HEK293 (cell line): ENCODE data around the gene KIF13A.

Experiments used
- CTCF ChIA-PET: fragments of 350-600 bp; formaldehyde crosslinking; extraction: SDS; loops from one replicate; lab custom pipeline; 2021; ENCODE audit warnings: antibody characterized with exemption; lab: Yijun Ruan, JAX
- POLR2A ChIA-PET: fragments of 300-600 bp; formaldehyde crosslinking; extraction: SDS; loops from one replicate; lab custom pipeline; 2020; ENCODE audit warnings: antibody characterized with exemption, inconsistent platforms; lab: Yijun Ruan, JAX
- H3K27ac ChIP-seq: fragments of 200-500 bp; sonication (Bioruptor generic); 2 replicates; pipeline ENCODE4 v1.5.1; 2014; ENCODE audit warnings: low read depth, low read length, control low read depth, inconsistent platforms; ENCODE audit errors: extremely low read depth
- H3K36me3 ChIP-seq, 2 experiments: fragments of 200-500 bp in 1 of 2; sonication (Bioruptor generic) in 1 of 2; 1 replicate in 1 of 2; 2 replicates in 1 of 2; pipeline ENCODE4 v1.5.1; 2014 to 2017; ENCODE audit warnings: inconsistent platforms in 2 of 2, low read length in 2 of 2; ENCODE audit not compliant: control insufficient read depth in 2 of 2, insufficient read depth in 1 of 2
- H3K4me1 ChIP-seq: fragments of 200-500 bp; sonication (Bioruptor generic); 2 replicates; pipeline ENCODE4 v1.5.1; 2014; ENCODE audit warnings: mild to moderate bottlenecking, low read length, inconsistent platforms; ENCODE audit not compliant: control insufficient read depth, insufficient read depth
- H3K4me3 ChIP-seq: 2 replicates; pipeline ENCODE4 v1.5.1; 2011; ENCODE audit warnings: low read depth, mild to moderate bottlenecking, control low read depth, low read length, moderate library complexity
- H3K9me3 ChIP-seq: fragments of 200-500 bp; sonication (Bioruptor generic); 2 replicates; pipeline ENCODE4 v1.5.1; 2014; ENCODE audit warnings: low read depth, low read length, inconsistent platforms; ENCODE audit not compliant: control insufficient read depth, insufficient read depth
- HOXD13 ChIP-seq: sonication (generic); formaldehyde crosslinking; IDR thresholded peaks from 2 replicates; pipeline ENCODE4 v1.8.0; 2022; ENCODE audit warnings: missing genetic modification reagents, borderline replicate concordance
- KLF8 ChIP-seq: fragments of 450-650 bp; formaldehyde crosslinking; IDR thresholded peaks from 2 replicates; pipeline ENCODE4 v1.5.1; 2016; ENCODE audit warnings: missing biosample characterization, missing genetic modification characterization
- PRDM6 ChIP-seq: fragments of 450-650 bp; formaldehyde crosslinking; IDR thresholded peaks from 2 replicates; pipeline ENCODE4 v1.5.1; 2017; ENCODE audit warnings: missing biosample characterization, missing genetic modification characterization
- RBAK ChIP-seq: fragments of 450-650 bp; formaldehyde crosslinking; IDR thresholded peaks from 2 replicates; pipeline ENCODE4 v1.5.1; 2016; ENCODE audit warnings: missing biosample characterization, missing genetic modification characterization
- TCF7L2 ChIP-seq: IDR thresholded peaks from 2 replicates; pipeline ENCODE4 v1.6.1; 2011; ENCODE audit warnings: low read depth, mild to moderate bottlenecking, inconsistent platforms, low read length, moderate library complexity, borderline replicate concordance
- YY2 ChIP-seq: fragments of 450-650 bp; formaldehyde crosslinking; IDR thresholded peaks from 2 replicates; pipeline ENCODE4 v1.5.1; 2016; ENCODE audit warnings: missing biosample characterization, missing genetic modification characterization
- ZFP41 ChIP-seq: fragments of 450-650 bp; formaldehyde crosslinking; IDR thresholded peaks from 2 replicates; pipeline ENCODE4 v1.5.1; 2016; ENCODE audit warnings: missing biosample characterization, missing genetic modification characterization, borderline replicate concordance
- ZNF404 ChIP-seq: fragments of 450-650 bp; formaldehyde crosslinking; IDR thresholded peaks from 2 replicates; pipeline ENCODE4 v1.5.1; 2017; ENCODE audit warnings: missing biosample characterization, missing genetic modification characterization
- ZNF549 ChIP-seq: fragments of 450-650 bp; IDR thresholded peaks from 2 replicates; pipeline ENCODE4 v1.5.1; 2018; ENCODE audit warnings: missing biosample characterization, missing genetic modification characterization, mild to moderate bottlenecking, inconsistent platforms, moderate library complexity
- ZNF561 ChIP-seq: fragments of 450-650 bp; IDR thresholded peaks from 2 replicates; pipeline ENCODE4 v1.5.1; 2018; ENCODE audit warnings: missing biosample characterization, missing genetic modification characterization, borderline replicate concordance
- ZNF664 ChIP-seq: fragments of 450-650 bp; formaldehyde crosslinking; IDR thresholded peaks from 2 replicates; pipeline ENCODE4 v1.5.1; 2016; ENCODE audit warnings: missing biosample characterization, missing genetic modification characterization
- ZNF692 ChIP-seq: fragments of 450-650 bp; formaldehyde crosslinking; IDR thresholded peaks from 2 replicates; pipeline ENCODE4 v1.5.1; 2016; ENCODE audit warnings: missing biosample characterization, missing genetic modification characterization
- ZNF76 ChIP-seq: fragments of 450-650 bp; formaldehyde crosslinking; IDR thresholded peaks from 2 replicates; pipeline ENCODE4; 2016; ENCODE audit warnings: low read depth, missing biosample characterization, missing genetic modification characterization, borderline replicate concordance
- ZNF785 ChIP-seq: fragments of 450-650 bp; formaldehyde crosslinking; IDR thresholded peaks from 2 replicates; pipeline ENCODE4 v1.5.1; 2016; ENCODE audit warnings: missing biosample characterization, missing genetic modification characterization
- ZNF791 ChIP-seq: fragments of 450-650 bp; formaldehyde crosslinking; IDR thresholded peaks from 2 replicates; pipeline ENCODE4 v1.5.1; 2016; ENCODE audit warnings: missing biosample characterization, missing genetic modification characterization
- ZSCAN30 ChIP-seq: fragments of 450-650 bp; IDR thresholded peaks from 2 replicates; pipeline ENCODE4 v1.5.1; 2018; ENCODE audit warnings: missing biosample characterization, mild to moderate bottlenecking, missing genetic modification characterization, moderate library complexity
- TF ChIP-seq, protein P1 (sequence below): fragments of 450-650 bp; formaldehyde crosslinking; IDR thresholded peaks from 2 replicates; pipeline ENCODE4 v1.5.1; 2017; ENCODE audit warnings: missing biosample characterization, missing genetic modification characterization
- TF ChIP-seq, protein P2 (sequence below): fragments of 450-650 bp; formaldehyde crosslinking; IDR thresholded peaks from 2 replicates; pipeline ENCODE4 v1.5.1; 2016; ENCODE audit warnings: missing biosample characterization, missing genetic modification characterization
- TF ChIP-seq, protein P3 (sequence below): fragments of 450-650 bp; formaldehyde crosslinking; IDR thresholded peaks from 2 replicates; pipeline ENCODE4 v1.5.1; 2016; ENCODE audit warnings: missing biosample characterization, missing genetic modification characterization
- TF ChIP-seq, protein P4 (sequence below): fragments of 450-650 bp; formaldehyde crosslinking; IDR thresholded peaks from 2 replicates; pipeline ENCODE4 v1.5.1; 2016; ENCODE audit warnings: missing biosample characterization, missing genetic modification characterization

The KIF13A gene

GRCh38 chr6:17716221-17716620 lies 271.2 kb downstream of the KIF13A start (continued):
- no peak for TF ChIP-seq ZNF76 (tag by site-specific recombination)
- no peak for TF ChIP-seq ZNF785 (tag by site-specific recombination)

- ChIA-PET CTCF (no interaction called here), POLR2A (interaction anchor here (0.6 to 2.5 kb wide), 5 partner anchors 9 to 549 kb away, joined by 3 to 22 read pairs (median 3); partner anchors contain the start of genes DEK and NUP153)
- no peak overlapping the region for H3K27ac ChIP-seq
- H3K36me3 ChIP-seq = no peaks in the 10 kb centered on the region
- no peak overlapping the region for H3K4me3 ChIP-seq
- H3K9me3 ChIP-seq = no peaks in the 10 kb centered on the region
- no peaks in the 10 kb centered on the region for H3K4me1 ChIP-seq
- TF ChIP-seq ZNF664 (tag by site-specific recombination) = peak; percentile 75
- TF ChIP-seq ZSCAN30 = no peak
- TF ChIP-seq ZNF404 (tag by site-specific recombination) = no peak
- TF ChIP-seq, protein P1, sequence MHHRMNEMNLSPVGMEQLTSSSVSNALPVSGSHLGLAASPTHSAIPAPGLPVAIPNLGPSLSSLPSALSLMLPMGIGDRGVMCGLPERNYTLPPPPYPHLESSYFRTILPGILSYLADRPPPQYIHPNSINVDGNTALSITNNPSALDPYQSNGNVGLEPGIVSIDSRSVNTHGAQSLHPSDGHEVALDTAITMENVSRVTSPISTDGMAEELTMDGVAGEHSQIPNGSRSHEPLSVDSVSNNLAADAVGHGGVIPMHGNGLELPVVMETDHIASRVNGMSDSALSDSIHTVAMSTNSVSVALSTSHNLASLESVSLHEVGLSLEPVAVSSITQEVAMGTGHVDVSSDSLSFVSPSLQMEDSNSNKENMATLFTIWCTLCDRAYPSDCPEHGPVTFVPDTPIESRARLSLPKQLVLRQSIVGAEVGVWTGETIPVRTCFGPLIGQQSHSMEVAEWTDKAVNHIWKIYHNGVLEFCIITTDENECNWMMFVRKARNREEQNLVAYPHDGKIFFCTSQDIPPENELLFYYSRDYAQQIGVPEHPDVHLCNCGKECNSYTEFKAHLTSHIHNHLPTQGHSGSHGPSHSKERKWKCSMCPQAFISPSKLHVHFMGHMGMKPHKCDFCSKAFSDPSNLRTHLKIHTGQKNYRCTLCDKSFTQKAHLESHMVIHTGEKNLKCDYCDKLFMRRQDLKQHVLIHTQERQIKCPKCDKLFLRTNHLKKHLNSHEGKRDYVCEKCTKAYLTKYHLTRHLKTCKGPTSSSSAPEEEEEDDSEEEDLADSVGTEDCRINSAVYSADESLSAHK (tag by site-specific recombination) = no peak
- TF ChIP-seq, protein P2, sequence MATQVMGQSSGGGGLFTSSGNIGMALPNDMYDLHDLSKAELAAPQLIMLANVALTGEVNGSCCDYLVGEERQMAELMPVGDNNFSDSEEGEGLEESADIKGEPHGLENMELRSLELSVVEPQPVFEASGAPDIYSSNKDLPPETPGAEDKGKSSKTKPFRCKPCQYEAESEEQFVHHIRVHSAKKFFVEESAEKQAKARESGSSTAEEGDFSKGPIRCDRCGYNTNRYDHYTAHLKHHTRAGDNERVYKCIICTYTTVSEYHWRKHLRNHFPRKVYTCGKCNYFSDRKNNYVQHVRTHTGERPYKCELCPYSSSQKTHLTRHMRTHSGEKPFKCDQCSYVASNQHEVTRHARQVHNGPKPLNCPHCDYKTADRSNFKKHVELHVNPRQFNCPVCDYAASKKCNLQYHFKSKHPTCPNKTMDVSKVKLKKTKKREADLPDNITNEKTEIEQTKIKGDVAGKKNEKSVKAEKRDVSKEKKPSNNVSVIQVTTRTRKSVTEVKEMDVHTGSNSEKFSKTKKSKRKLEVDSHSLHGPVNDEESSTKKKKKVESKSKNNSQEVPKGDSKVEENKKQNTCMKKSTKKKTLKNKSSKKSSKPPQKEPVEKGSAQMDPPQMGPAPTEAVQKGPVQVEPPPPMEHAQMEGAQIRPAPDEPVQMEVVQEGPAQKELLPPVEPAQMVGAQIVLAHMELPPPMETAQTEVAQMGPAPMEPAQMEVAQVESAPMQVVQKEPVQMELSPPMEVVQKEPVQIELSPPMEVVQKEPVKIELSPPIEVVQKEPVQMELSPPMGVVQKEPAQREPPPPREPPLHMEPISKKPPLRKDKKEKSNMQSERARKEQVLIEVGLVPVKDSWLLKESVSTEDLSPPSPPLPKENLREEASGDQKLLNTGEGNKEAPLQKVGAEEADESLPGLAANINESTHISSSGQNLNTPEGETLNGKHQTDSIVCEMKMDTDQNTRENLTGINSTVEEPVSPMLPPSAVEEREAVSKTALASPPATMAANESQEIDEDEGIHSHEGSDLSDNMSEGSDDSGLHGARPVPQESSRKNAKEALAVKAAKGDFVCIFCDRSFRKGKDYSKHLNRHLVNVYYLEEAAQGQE (tag by site-specific recombination) = no peak
- TF ChIP-seq, protein P3, sequence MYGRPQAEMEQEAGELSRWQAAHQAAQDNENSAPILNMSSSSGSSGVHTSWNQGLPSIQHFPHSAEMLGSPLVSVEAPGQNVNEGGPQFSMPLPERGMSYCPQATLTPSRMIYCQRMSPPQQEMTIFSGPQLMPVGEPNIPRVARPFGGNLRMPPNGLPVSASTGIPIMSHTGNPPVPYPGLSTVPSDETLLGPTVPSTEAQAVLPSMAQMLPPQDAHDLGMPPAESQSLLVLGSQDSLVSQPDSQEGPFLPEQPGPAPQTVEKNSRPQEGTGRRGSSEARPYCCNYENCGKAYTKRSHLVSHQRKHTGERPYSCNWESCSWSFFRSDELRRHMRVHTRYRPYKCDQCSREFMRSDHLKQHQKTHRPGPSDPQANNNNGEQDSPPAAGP (tag by site-specific recombination) = peak; percentile 88
- TF ChIP-seq ZNF791 (tag by site-specific recombination) = no peak
- peak; percentile 68 for TF ChIP-seq PRDM6
- TF ChIP-seq RBAK = no peak
- TF ChIP-seq ZNF692 (tag by site-specific recombination) = no peak; the same call in 1 of the 2 replicates
- no peak for TF ChIP-seq ZNF549 (tag by site-specific recombination)
- TF ChIP-seq TCF7L2 = no peak
- no peak for TF ChIP-seq YY2 (tag by site-specific recombination)
- TF ChIP-seq ZFP41 (tag by site-specific recombination) = no peak
- TF ChIP-seq KLF8 (tag by site-specific recombination) = no peak
- TF ChIP-seq HOXD13 = no peak
- TF ChIP-seq, protein P4, sequence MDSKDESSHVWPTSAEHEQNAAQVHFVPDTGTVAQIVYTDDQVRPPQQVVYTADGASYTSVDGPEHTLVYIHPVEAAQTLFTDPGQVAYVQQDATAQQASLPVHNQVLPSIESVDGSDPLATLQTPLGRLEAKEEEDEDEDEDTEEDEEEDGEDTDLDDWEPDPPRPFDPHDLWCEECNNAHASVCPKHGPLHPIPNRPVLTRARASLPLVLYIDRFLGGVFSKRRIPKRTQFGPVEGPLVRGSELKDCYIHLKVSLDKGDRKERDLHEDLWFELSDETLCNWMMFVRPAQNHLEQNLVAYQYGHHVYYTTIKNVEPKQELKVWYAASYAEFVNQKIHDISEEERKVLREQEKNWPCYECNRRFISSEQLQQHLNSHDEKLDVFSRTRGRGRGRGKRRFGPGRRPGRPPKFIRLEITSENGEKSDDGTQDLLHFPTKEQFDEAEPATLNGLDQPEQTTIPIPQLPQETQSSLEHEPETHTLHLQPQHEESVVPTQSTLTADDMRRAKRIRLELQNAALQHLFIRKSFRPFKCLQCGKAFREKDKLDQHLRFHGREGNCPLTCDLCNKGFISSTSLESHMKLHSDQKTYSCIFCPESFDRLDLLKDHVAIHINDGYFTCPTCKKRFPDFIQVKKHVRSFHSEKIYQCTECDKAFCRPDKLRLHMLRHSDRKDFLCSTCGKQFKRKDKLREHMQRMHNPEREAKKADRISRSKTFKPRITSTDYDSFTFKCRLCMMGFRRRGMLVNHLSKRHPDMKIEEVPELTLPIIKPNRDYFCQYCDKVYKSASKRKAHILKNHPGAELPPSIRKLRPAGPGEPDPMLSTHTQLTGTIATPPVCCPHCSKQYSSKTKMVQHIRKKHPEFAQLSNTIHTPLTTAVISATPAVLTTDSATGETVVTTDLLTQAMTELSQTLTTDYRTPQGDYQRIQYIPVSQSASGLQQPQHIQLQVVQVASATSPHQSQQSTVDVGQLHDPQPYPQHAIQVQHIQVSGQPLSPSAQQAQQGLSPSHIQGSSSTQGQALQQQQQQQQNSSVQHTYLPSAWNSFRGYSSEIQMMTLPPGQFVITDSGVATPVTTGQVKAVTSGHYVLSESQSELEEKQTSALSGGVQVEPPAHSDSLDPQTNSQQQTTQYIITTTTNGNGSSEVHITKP (tag by site-specific recombination) = peak; percentile 62
- TF ChIP-seq ZNF561 (tag by site-specific recombination) = no peak
Measured at GRCh38 chr6:17714879-17715851, 272.3 kb downstream of the KIF13A start.
